HepG2 (cell line): Measurements from ENCODE around the gene EPSTI1. TPM values are rescaled to one million over a fixed set of nuclear protein-coding genes. Genes with fewer than 3 reads are reported as not detected.

Experiments
- FOXJ3 ChIP-seq: sonication (generic); formaldehyde crosslinking; IDR thresholded peaks from 2 replicates; pipeline ENCODE4 v1.4.0; 2020; ENCODE audit warnings: missing genetic modification reagents, mild to moderate bottlenecking, borderline replicate concordance
- MTERF4 ChIP-seq: sonication (generic); formaldehyde crosslinking; IDR thresholded peaks from 2 replicates; pipeline ENCODE4 v1.8.0; 2023; ENCODE audit warnings: mild to moderate bottlenecking, missing genetic modification reagents
- PCBP2 ChIP-seq: fragments of 200-400 bp; formaldehyde crosslinking; optimal IDR thresholded peaks from 2 replicates; pipeline ENCODE3; 2018; ENCODE audit warnings: low read length, low read depth; ENCODE audit not compliant: poor library complexity, severe bottlenecking
- TSC22D2 ChIP-seq: sonication (generic); formaldehyde crosslinking; IDR thresholded peaks from 2 replicates; pipeline ENCODE4 v1.5.1; 2020; ENCODE audit warnings: missing genetic modification reagents, mild to moderate bottlenecking, borderline replicate concordance
- ZBED4 ChIP-seq: sonication (generic); formaldehyde crosslinking; IDR thresholded peaks from 2 replicates; pipeline ENCODE4 v1.4.0; 2020; ENCODE audit warnings: missing genetic modification reagents, borderline replicate concordance
- ZNF264 ChIP-seq: sonication (generic); formaldehyde crosslinking; IDR thresholded peaks from 2 replicates; pipeline ENCODE4 v1.4.0; 2020; ENCODE audit warnings: missing genetic modification reagents
- ZNF432 ChIP-seq: sonication (generic); formaldehyde crosslinking; IDR thresholded peaks from 2 replicates; pipeline ENCODE4 v1.5.0; 2020; ENCODE audit warnings: missing genetic modification reagents, mild to moderate bottlenecking, borderline replicate concordance
- ZNF543 ChIP-seq: sonication (generic); formaldehyde crosslinking; IDR thresholded peaks from 2 replicates; pipeline ENCODE4 v1.4.0; 2020; ENCODE audit warnings: mild to moderate bottlenecking, missing genetic modification reagents
- ZNF597 ChIP-seq: sonication (generic); formaldehyde crosslinking; IDR thresholded peaks from 2 replicates; pipeline ENCODE4 v1.5.0; 2020; ENCODE audit warnings: missing genetic modification reagents
- ZNF674 ChIP-seq: sonication (generic); formaldehyde crosslinking; IDR thresholded peaks from 2 replicates; pipeline ENCODE4 v1.5.0; 2020; ENCODE audit warnings: low read depth, mild to moderate bottlenecking, missing genetic modification reagents
- polyA plus RNA-seq, 8 experiments: library from polyadenylated mRNA; depleted of rRNA in 3 of 8; stranded (reverse) in 7 of 8; unstranded in 1 of 8; fragments of >200 nt; fragmentation: Illumina TruSeq in 4 of 8; extraction: Trizol in 4 of 8; gene quantifications; 2 replicates each; pipeline versions ENCODE4 v1.2.1 to v1.2.3, GENCODE V29; 2011 to 2016; ENCODE audit warnings: low read depth in 4 of 8, missing spikeins in 1 of 8, mixed read lengths in 1 of 8; ENCODE audit not compliant: insufficient read depth in 1 of 8
- total RNA-seq, 5 experiments: library from RNA; depleted of rRNA; stranded (reverse); fragments of >200 nt; fragmentation: Illumina TruSeq; extraction: Trizol; gene quantifications; 2 replicates each; pipeline ENCODE4 v1.2.3, GENCODE V29; 2016; ENCODE audit warnings: low read depth in 1 of 5

Gene EPSTI1
- total and polyA plus RNA-seq, 2 of the 13 experiments (the other 11 are each of a cell fraction or from before 2014, with no cell fraction given), result 0.03 TPM; not detected in 1

- TF ChIP-seq ZBED4 (CRISPR knock-in tag) (no peak), FOXJ3 (CRISPR knock-in tag) (no peak), ZNF674 (CRISPR knock-in tag) (no peak), ZNF543 (CRISPR knock-in tag) (no peak), PCBP2 (no peak), TSC22D2 (no peak), ZNF432 (CRISPR knock-in tag) (no peak), ZNF597 (CRISPR knock-in tag) (no peak), MTERF4 (CRISPR knock-in tag) (no peak), ZNF264 (CRISPR knock-in tag) (no peak)
Observed at GRCh38 chr13:42905579-42905978, 86.5 kb downstream of the EPSTI1 start (continued).
